Measurements from ENCODE around the gene CUBN. TPM values are rescaled to one million over a fixed set of nuclear protein-coding genes. Genes with fewer than 3 reads are reported as not detected.

CUBN gene
- total and polyA plus RNA-seq, 7 experiments from 2014 or later = 0.39 to 17.5 (median 7.0) TPM

DNA sequence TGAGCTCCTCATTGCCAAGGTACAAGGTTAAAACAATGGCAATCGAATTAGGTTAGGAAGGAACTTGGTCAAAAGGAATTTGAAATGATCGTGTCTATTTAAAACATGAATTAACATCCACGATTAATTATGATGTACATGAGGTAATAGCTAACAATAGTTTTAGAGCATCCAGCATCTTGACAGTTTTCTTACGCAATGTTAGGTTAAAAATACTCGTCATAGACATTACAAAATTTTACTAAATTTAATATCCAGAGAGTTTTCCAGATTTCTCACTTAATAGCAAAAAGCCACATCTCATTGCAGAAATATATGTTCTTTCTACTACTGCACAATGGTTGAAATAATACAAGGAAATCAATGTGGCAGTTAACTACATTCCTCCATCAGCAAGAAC is 22.6 kb downstream of the CUBN start:
- ChIA-PET CTCF (no interaction called here), POLR2A (interaction anchor here (0.7 kb wide), 1 partner anchor 15 kb away, joined by 4 read pairs; no protein-coding TSS in a partner anchor)
- Histone ChIP-seq H3K27me3 (ENCODE audit: control insufficient read depth in 2 of 2, insufficient read depth in 2 of 2, low read length in 2 of 2) (no peaks in the 10 kb centered on the region), H3K27ac (ENCODE audit: low read depth, low read length) (no peak overlapping the region), H3K4me3 (ENCODE audit: low read length) (no peak overlapping the region), H3K4me1 (ENCODE audit: control insufficient read depth in 2 of 2, insufficient read depth in 2 of 2, low read length in 2 of 2) (no peaks in the 10 kb centered on the region), H3K9me3 (ENCODE audit: control insufficient read depth in 2 of 3, low read length in 3 of 3) (no peaks in the 10 kb centered on the region), H3K36me3 (ENCODE audit: control insufficient read depth in 2 of 3, insufficient read depth in 3 of 3, low read length in 3 of 3) (peaks cover 0 to 8% (median 7%) of the 10 kb centered on the region in 3 experiments)
- no peak overlapping the region for H3K4me3 Mint-ChIP-seq
- H3K9me3 Mint-ChIP-seq = no peaks in the 10 kb centered on the region
- DNase-seq (no peak), ATAC-seq (no peak)
- no peak overlapping the region for H3K27ac Mint-ChIP-seq
- H3K4me1 Mint-ChIP-seq = peaks cover 0 to 6% (median 0%) of the 10 kb centered on the region in 7 donors
- intact Hi-C loops (cut with micrococcal nuclease) = no loop called here
- H3K27me3 Mint-ChIP-seq = no peaks in the 10 kb centered on the region
- H3K36me3 Mint-ChIP-seq = peaks cover 6 to 41% (median 27%) of the 10 kb centered on the region in 5 donors

DNA sequence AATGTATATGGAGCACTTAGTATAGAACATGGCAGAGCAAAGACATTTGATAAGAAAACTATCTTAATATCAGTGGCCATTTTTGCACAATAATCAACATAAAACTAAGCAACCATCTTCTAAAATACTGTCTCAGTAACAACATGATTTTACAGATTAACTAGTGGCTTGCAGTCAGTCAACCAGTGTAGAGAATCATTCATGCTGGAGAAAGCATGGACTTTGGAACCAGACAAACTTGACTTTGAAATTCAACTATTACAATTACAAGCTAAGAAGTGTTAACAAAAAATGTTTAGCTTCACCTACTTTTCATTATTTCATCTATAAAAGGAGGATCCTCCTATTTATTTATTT is 27.7 kb downstream of the CUBN start:
- no peaks in the 10 kb centered on the region for H3K4me1 ChIP-seq (ENCODE audit: control insufficient read depth in 2 of 2, insufficient read depth in 2 of 2, low read length in 2 of 2)
- H3K27me3 Mint-ChIP-seq = no peaks in the 10 kb centered on the region
- H3K36me3 ChIP-seq (ENCODE audit: control insufficient read depth in 2 of 3, insufficient read depth in 3 of 3, low read length in 3 of 3) = peaks cover 0 to 12% (median 4%) of the 10 kb centered on the region in 3 experiments
- no peaks in the 10 kb centered on the region for H3K9me3 ChIP-seq (ENCODE audit: control insufficient read depth in 2 of 3, low read length in 3 of 3)
- H3K4me1 Mint-ChIP-seq = peaks cover 0 to 2% (median 0%) of the 10 kb centered on the region in 7 donors
- ATAC-seq = no peak
- ChIA-PET POLR2A (no interaction called here), CTCF (no interaction called here)
- H3K27ac Mint-ChIP-seq = no peak overlapping the region
- no peak overlapping the region for H3K4me3 Mint-ChIP-seq
- DNase-seq = no peak
- intact Hi-C loops (cut with micrococcal nuclease) = no loop called here
- no peak overlapping the region for H3K27ac ChIP-seq (ENCODE audit: low read depth, low read length)
- H3K36me3 Mint-ChIP-seq = peaks cover under 1 to 48% (median 27%) of the 10 kb centered on the region in 5 donors
- no peaks in the 10 kb centered on the region for H3K27me3 ChIP-seq (ENCODE audit: control insufficient read depth in 2 of 2, insufficient read depth in 2 of 2, low read length in 2 of 2)
- peaks cover 0 to 3% (median 0%) of the 10 kb centered on the region in 11 donors for H3K9me3 Mint-ChIP-seq
- no peak overlapping the region for H3K4me3 ChIP-seq (ENCODE audit: low read length)

DNA sequence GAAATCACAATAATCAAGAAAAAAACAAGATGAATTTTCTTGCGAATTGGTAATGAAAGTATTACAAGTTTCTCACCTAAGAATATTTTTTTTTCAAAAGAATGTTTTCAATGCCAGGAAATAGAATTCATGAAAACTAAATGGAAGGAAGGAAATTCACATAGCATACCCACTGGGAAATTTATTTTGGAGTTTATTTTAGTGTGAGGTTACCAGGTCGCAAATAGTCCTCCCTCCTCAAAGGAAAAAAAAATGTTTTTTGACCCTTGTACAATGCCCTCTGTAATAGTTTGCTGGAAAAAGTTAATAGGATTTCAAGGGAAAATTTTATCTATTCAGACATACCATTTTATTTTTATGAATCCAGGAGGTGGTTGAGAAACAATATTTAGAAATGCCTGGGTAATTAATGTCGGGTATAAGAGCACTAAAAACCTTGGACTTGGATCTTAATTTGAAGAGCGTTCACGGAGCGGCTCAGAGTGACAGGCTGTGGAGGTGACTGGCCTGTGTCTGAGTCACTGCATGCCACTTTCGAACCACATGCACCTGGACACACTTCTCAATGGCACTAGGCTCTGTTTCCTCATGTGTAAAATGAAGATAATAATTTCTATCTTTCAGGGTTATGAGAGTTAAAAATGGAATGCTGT is 28.2 kb downstream of the CUBN start:
- no peak for ATAC-seq
- H3K9me3 ChIP-seq (ENCODE audit: control insufficient read depth in 2 of 3, low read length in 3 of 3) = no peaks in the 10 kb centered on the region
- Mint-ChIP-seq H3K4me1 (peaks cover 0 to 2% (median 0%) of the 10 kb centered on the region in 7 donors), H3K27me3 (no peaks in the 10 kb centered on the region), H3K4me3 (no peak overlapping the region), H3K27ac (peak overlapping the region in 1 of 9 donors; percentile 4), H3K36me3 (peaks cover 2 to 46% (median 27%) of the 10 kb centered on the region in 5 donors), H3K9me3 (peaks cover 0 to 5% (median 0%) of the 10 kb centered on the region in 11 donors)
- no peak for DNase-seq
- H3K4me3 ChIP-seq (ENCODE audit: low read length) = no peak overlapping the region
- H3K4me1 ChIP-seq (ENCODE audit: control insufficient read depth in 2 of 2, insufficient read depth in 2 of 2, low read length in 2 of 2) = no peaks in the 10 kb centered on the region
- ChIA-PET CTCF (no interaction called here), POLR2A (no interaction called here)
- H3K36me3 ChIP-seq (ENCODE audit: control insufficient read depth in 2 of 3, insufficient read depth in 3 of 3, low read length in 3 of 3) = peaks cover 0 to 12% (median 4%) of the 10 kb centered on the region in 3 experiments
- H3K27ac ChIP-seq (ENCODE audit: low read depth, low read length) = no peak overlapping the region
- intact Hi-C loops (cut with micrococcal nuclease) = no loop called here
- no peaks in the 10 kb centered on the region for H3K27me3 ChIP-seq (ENCODE audit: control insufficient read depth in 2 of 2, insufficient read depth in 2 of 2, low read length in 2 of 2)

DNA sequence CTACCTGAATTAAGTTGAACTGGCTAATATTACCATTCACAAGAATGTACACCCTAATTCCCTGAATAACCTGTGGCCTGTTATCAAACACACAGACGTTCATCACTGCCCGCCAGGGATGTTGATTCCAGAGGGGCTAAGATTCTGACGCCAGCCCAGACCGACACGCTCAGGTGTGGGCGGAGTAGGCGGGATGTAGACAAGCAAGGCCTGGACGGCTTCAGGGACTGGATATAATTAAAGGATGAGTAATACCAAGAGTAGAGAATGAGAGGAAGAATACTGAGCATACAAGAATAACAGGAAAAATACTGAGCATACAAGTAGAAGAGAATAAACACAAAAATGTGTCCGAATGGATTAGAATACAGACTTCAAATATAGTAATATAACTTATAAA is 29.0 kb downstream of the CUBN start:
- no peak overlapping the region for H3K4me3 Mint-ChIP-seq
- CTCF ChIA-PET = no interaction called here
- intact Hi-C loops (cut with micrococcal nuclease) = no loop called here

GRCh38 chr10:17098012-17098411 is 31.6 kb downstream of the CUBN start:
- H3K9me3 ChIP-seq (ENCODE audit: control insufficient read depth in 2 of 3, low read length in 3 of 3) = no peaks in the 10 kb centered on the region
- no peak overlapping the region for H3K27ac ChIP-seq (ENCODE audit: low read depth, low read length)
- intact Hi-C loops (cut with micrococcal nuclease) = no loop called here
- peaks cover 0 to 46% (median 27%) of the 10 kb centered on the region in 5 donors for H3K36me3 Mint-ChIP-seq
- H3K9me3 Mint-ChIP-seq = peaks cover 0 to 10% (median 0%) of the 10 kb centered on the region in 11 donors
- H3K27ac Mint-ChIP-seq = no peak overlapping the region
- H3K4me3 ChIP-seq (ENCODE audit: low read length) = no peak overlapping the region
- H3K27me3 ChIP-seq (ENCODE audit: control insufficient read depth in 2 of 2, insufficient read depth in 2 of 2, low read length in 2 of 2) = no peaks in the 10 kb centered on the region
- ChIA-PET POLR2A (no interaction called here), CTCF (no interaction called here)
- H3K4me1 ChIP-seq (ENCODE audit: control insufficient read depth in 2 of 2, insufficient read depth in 2 of 2, low read length in 2 of 2) = no peaks in the 10 kb centered on the region
- no peak for DNase-seq
- ATAC-seq = no peak
- no peaks in the 10 kb centered on the region for H3K27me3 Mint-ChIP-seq
- peaks cover 0 to under 1% (median 0%) of the 10 kb centered on the region in 7 donors for H3K4me1 Mint-ChIP-seq
- H3K36me3 ChIP-seq (ENCODE audit: control insufficient read depth in 2 of 3, insufficient read depth in 3 of 3, low read length in 3 of 3) = peaks cover 0 to 3% (median 0%) of the 10 kb centered on the region in 3 experiments
- H3K4me3 Mint-ChIP-seq = no peak overlapping the region

More for the DNA sequence above, 29.0 kb downstream of the CUBN start:
- Histone ChIP-seq H3K9me3 (ENCODE audit: control insufficient read depth in 2 of 3, low read length in 3 of 3) (no peaks in the 10 kb centered on the region), H3K4me1 (ENCODE audit: control insufficient read depth in 2 of 2, insufficient read depth in 2 of 2, low read length in 2 of 2) (no peaks in the 10 kb centered on the region), H3K27me3 (ENCODE audit: control insufficient read depth in 2 of 2, insufficient read depth in 2 of 2, low read length in 2 of 2) (no peaks in the 10 kb centered on the region), H3K4me3 (ENCODE audit: low read length) (no peak overlapping the region), H3K36me3 (ENCODE audit: control insufficient read depth in 2 of 3, insufficient read depth in 3 of 3, low read length in 3 of 3) (peaks cover 0 to 12% (median 4%) of the 10 kb centered on the region in 3 experiments), H3K27ac (ENCODE audit: low read depth, low read length) (no peak overlapping the region)
- no peaks in the 10 kb centered on the region for H3K27me3 Mint-ChIP-seq
- POLR2A ChIA-PET = no interaction called here
- H3K4me1 Mint-ChIP-seq = peaks cover 0 to 2% (median 0%) of the 10 kb centered on the region in 7 donors
- H3K27ac Mint-ChIP-seq = peak overlapping the region in 1 of 9 donors; percentile 56
- no peak for DNase-seq
- H3K9me3 Mint-ChIP-seq = peaks cover 0 to 5% (median 0%) of the 10 kb centered on the region in 11 donors
- ATAC-seq = no peak
- H3K36me3 Mint-ChIP-seq = peaks cover 2 to 52% (median 27%) of the 10 kb centered on the region in 5 donors

DNA sequence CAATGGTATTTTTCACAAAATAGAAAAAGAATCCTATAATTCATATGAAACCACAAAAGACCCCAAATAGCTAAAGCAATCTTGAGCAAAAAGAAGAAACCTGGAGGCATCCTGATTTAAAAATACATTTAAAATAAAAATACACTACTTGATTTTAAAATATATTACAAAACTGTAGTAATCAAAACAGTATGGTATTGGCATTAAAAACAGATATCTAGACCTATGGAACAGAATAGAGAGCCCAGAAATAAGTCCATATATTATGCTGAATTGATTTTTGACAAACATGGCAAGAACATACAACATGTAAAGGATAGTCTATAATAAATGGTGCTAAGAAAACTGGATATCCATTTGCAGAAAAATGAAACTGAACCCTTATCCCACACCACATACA is 34.8 kb downstream of the CUBN start:
- H3K4me1 ChIP-seq (ENCODE audit: control insufficient read depth in 2 of 2, insufficient read depth in 2 of 2, low read length in 2 of 2) = no peaks in the 10 kb centered on the region
- DNase-seq (no peak), ATAC-seq (no peak)
- H3K4me3 ChIP-seq (ENCODE audit: low read length) = no peak overlapping the region
- CTCF ChIA-PET = no interaction called here
- Mint-ChIP-seq H3K27ac (no peak overlapping the region), H3K4me1 (peaks cover 0 to 12% (median 0%) of the 10 kb centered on the region in 7 donors), H3K36me3 (peaks cover 3 to 53% (median 27%) of the 10 kb centered on the region in 5 donors), H3K4me3 (no peak overlapping the region), H3K9me3 (peaks cover 0 to 10% (median 0%) of the 10 kb centered on the region in 11 donors), H3K27me3 (no peaks in the 10 kb centered on the region)
- H3K9me3 ChIP-seq (ENCODE audit: control insufficient read depth in 2 of 3, low read length in 3 of 3) = no peaks in the 10 kb centered on the region
- H3K27ac ChIP-seq (ENCODE audit: low read depth, low read length) = no peak overlapping the region
- POLR2A ChIA-PET = no interaction called here
- intact Hi-C loops (cut with micrococcal nuclease) = no loop called here
- H3K36me3 ChIP-seq (ENCODE audit: control insufficient read depth in 2 of 3, insufficient read depth in 3 of 3, low read length in 3 of 3) = no peaks in the 10 kb centered on the region
- no peaks in the 10 kb centered on the region for H3K27me3 ChIP-seq (ENCODE audit: control insufficient read depth in 2 of 2, insufficient read depth in 2 of 2, low read length in 2 of 2)

Data from naive thymus-derived CD4-positive, alpha-beta T cell (primary cell).